Measurements from ENCODE around the gene CHCHD3.
"Not testable (repeated sequence)": the region's sequence is repeated elsewhere in the genome, so short reads cannot be mapped to it uniquely, and the experiment has no call there.

Gene CHCHD3

DNA sequence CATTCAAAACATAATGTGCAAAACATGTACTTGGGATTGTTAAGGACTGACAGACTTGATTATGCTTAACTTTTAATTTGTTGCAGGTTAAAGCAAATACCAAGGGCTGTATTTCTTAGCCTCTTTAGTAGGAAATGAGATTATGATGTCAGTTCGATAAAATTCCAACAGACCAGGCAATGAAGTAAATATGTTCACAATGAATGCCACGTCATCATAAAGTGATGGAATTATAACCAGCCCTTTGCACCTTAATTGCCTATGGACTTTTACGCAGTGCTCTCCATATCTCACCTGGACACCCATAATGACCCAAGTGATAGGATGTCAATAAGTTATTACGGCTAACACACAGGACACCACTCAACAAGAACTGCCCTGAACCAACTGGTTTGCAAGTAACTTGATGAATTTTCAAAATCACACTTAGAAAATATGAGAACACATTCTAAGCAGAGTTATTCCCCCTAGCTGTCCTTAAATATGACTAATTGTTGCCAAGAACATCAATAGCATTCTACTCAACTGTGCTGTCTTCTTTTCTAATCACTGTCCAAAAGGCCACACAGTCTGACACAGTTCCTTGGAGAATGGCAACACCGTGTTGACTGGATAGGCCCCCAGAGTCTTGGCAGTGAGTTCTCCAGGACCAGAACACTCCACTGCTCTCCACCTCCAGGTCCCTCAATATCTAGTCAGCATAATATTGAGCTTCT is 115.0 kb downstream of the CHCHD3 start:
- in situ Hi-C loops (cut with HindIII; ENCODE audit: low sequenced_read_pairs): loop anchor here (25.0 kb wide), 1 partner anchor 95 kb away; no protein-coding TSS in a partner anchor

GRCh38 chr7:132965951-132966350 is 115.9 kb downstream of the CHCHD3 start:
- in situ Hi-C loops (cut with HindIII; ENCODE audit: low sequenced_read_pairs): loop anchor here (25.0 kb wide), 1 partner anchor 96 kb away; no protein-coding TSS in a partner anchor

DNA sequence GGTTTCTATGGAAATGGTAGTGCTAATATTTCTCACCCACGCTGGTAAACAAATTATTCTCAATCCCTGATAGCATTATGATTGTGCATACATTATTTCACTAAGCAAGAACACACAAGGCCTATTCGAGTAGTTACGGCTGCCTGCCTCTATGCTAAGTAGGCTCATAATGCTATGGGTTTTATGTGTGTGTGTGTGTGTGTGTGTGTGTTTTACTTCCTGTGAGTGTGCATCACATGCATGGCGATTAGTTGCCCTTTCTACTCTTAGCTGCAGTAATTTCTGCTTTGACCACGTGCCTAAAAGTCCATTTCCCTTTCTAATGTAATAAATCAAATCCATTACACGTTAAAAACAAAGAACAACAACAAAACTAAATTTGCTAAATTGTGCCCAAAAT is 117.0 kb downstream of the CHCHD3 start:
- in situ Hi-C loops (cut with HindIII; ENCODE audit: low sequenced_read_pairs): loop anchor here (25.0 kb wide), 1 partner anchor 97 kb away; no protein-coding TSS in a partner anchor

GRCh38 chr7:132959891-132960290 is 122.0 kb downstream of the CHCHD3 start:
- in situ Hi-C loops (cut with HindIII; ENCODE audit: low sequenced_read_pairs): loop anchor here (25.0 kb wide), 1 partner anchor 102 kb away; no protein-coding TSS in a partner anchor

DNA sequence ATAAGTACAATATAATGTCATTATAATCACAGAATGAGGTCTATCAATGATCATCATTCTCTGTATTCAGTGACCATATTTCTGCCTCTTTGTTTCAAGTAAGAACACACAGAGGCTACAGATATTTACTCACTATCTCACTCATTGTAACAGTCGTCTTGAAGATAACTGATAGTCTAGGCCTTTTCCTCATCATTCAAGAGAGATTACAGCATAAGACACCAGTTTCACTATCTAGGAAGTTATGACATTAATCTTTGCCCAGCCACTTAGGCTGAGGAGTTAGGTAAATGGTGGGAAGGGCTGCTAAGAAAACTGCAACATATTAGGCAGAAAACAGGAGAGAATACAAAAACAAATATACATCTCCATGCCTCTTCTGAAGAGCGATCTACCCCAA is 125.3 kb downstream of the CHCHD3 start:
- in situ Hi-C loops (cut with HindIII; ENCODE audit: low sequenced_read_pairs): loop anchor here (25.0 kb wide), 1 partner anchor 106 kb away; no protein-coding TSS in a partner anchor

- in situ Hi-C loops (cut with HindIII; ENCODE audit: low sequenced_read_pairs): loop anchor here (25.0 kb wide), 1 partner anchor 109 kb away; no protein-coding TSS in a partner anchor
These were observed 128.4 kb downstream of the CHCHD3 start for GRCh38 chr7:132953468-132953867.

DNA sequence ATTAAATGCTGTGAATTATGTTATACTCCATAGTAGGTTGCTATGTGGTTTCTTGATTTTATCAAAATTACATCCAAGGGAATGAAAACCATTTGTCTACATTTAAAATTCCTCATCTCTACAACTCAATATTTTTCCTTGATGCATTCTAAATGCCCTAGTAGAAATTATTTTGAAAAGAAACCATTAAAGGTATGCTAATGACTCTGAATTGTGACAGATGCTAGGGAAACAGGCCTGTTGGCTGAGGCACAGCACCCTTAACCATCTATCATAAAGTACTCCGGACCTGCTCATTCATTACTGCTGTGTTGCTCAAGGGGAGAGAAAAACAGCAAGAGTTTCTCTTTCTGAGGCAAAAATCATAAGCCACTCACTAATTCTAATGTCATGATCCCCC is 131.2 kb downstream of the CHCHD3 start:
- in situ Hi-C loops (cut with HindIII; ENCODE audit: low sequenced_read_pairs): loop anchor here (25.0 kb wide), 1 partner anchor 112 kb away; no protein-coding TSS in a partner anchor

GRCh38 chr7:132947011-132947410 is 134.9 kb downstream of the CHCHD3 start:
- in situ Hi-C loops (cut with HindIII; ENCODE audit: low sequenced_read_pairs): no loop called here

- in situ Hi-C loops (cut with HindIII; ENCODE audit: low sequenced_read_pairs): no loop called here
These were observed 137.1 kb downstream of the CHCHD3 start for GRCh38 chr7:132944774-132945173.

DNA sequence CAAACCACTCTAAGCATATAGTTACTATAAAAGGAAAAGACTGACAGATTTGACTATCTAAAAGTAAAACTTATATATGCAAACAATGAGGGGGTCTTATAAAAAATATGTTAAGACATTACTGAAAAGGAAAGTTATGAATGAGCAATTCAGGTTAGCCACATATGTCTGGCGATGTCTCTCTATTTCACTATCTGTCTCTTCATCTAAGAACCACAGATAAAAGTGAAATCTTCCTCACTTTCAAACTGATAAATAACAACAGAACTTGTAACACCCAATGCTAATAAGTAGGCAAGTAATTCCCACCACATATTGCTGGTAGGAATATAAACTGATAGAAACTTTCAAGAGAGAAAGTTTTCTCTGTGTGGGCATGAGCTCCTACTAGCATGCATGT is 138.2 kb downstream of the CHCHD3 start:
- in situ Hi-C loops (cut with HindIII; ENCODE audit: low sequenced_read_pairs): no loop called here

GRCh38 chr7:132942701-132943100 is 139.2 kb downstream of the CHCHD3 start:
- in situ Hi-C loops (cut with HindIII; ENCODE audit: low sequenced_read_pairs): no loop called here

DNA sequence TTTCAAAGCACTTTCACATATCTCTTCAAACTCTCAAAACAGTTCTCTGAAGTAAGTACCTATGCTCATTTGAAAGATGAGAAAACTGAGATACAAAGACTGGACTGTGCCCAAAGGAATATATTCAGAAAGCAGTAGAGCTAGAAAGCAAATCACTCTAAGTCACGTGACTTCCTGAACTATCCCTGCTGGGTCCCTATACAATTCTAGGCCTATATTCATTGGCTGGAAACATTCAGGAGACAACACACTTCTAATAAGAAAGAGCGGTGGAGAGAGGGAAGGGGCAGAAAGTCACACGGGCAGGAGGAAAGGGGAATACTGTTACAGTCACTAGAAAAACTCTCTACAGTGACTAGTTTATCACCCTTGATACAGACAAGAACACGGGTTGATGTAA is 140.0 kb downstream of the CHCHD3 start:
- in situ Hi-C loops (cut with HindIII; ENCODE audit: low sequenced_read_pairs): no loop called here

DNA sequence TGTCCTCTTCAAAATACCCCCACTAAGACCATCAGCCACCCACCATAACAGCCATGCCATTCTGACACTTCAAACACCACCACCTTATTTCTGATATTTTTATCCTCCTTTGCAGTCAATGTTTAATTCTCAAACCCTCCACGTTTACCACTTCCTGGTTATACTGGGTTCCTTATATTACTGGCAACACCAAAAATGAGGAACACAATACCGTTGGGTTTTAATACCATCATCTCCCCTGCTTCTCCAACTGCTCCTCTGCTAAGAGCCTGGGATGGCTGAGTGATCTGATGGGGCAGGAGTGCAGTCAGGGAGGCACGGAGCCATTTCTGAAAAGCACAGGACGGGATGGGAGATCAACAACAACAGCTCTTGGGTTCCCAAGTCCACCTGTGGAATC is 140.5 kb downstream of the CHCHD3 start:
- in situ Hi-C loops (cut with HindIII; ENCODE audit: low sequenced_read_pairs): no loop called here

DNA sequence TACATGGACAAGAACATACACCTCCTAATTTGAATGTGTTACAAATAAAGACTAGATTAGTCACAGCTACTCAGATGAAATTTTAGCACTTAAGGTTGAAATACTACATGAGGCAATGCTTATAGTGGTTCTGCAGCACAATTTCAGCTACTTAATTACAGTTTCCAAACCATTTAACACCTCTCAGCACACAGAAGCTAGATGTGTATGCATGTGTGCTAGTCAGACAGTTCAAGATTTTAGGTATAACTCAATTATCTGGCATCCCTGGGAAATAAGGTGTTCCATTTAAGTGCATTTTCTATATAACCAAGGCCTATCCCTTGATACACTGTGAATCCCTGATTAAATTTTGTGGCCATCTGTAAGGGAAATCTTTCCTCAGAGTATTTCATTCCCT is 141.8 kb downstream of the CHCHD3 start:
- in situ Hi-C loops (cut with HindIII; ENCODE audit: low sequenced_read_pairs): no loop called here

DNA sequence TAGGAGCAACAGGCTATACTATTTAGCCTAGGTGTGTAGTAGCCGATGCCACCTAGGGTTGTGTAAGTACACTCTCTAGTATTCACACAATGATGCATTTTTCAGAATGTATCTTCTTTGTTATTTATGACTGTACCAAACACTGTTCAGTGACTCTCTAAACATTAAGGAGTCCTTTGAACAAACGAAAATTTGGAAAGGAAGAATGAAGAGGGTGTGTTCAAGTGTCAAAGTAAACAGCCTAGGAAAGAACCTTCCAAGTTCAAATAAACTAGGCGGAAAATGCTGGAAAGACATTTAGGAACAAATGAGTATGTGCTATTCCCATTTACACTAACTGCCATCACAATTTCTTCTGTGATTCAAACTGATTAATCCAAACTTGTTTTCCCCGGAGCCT is 142.4 kb downstream of the CHCHD3 start:
- in situ Hi-C loops (cut with HindIII; ENCODE audit: low sequenced_read_pairs): no loop called here

DNA sequence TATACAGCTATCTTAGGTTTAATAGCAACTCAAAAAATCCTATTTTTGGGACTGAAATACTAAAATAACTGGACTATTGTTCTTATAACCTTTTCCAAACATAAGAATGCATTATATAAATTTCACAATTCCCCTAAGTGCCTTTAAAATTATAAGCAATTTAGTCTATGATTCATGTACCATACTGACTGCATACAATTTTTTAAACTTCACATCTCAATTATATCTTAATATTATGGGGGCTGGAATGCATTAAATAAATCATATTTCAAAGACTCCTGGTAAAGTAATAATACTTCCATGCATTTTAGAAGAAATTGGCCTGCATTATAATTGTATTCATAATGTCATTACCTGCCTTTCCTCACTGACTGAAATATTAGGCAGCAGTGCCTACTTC is 144.6 kb downstream of the CHCHD3 start:
- in situ Hi-C loops (cut with HindIII; ENCODE audit: low sequenced_read_pairs): no loop called here

- in situ Hi-C loops (cut with HindIII; ENCODE audit: low sequenced_read_pairs): no loop called here
These were observed 146.3 kb downstream of the CHCHD3 start for GRCh38 chr7:132935608-132936007.

DNA sequence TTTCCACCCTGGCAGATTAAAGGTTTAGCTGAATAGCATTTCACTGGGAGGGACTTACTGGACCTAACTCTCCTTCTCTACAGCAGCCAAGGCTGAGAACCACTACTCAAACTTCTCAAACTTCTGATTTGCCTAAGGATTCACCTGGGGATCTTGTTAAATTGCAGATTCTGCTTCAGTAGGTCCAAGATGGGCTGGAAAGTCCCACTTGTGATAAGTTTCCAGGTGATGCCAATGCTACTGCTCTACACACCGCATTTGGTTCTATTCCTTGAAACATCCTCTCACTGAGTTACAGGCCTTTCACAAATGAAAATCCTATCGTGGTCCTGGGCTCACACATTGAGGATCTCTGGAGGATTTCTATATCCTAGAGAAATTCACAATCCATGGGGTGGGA is 147.9 kb downstream of the CHCHD3 start:
- in situ Hi-C loops (cut with HindIII; ENCODE audit: low sequenced_read_pairs): no loop called here

DNA sequence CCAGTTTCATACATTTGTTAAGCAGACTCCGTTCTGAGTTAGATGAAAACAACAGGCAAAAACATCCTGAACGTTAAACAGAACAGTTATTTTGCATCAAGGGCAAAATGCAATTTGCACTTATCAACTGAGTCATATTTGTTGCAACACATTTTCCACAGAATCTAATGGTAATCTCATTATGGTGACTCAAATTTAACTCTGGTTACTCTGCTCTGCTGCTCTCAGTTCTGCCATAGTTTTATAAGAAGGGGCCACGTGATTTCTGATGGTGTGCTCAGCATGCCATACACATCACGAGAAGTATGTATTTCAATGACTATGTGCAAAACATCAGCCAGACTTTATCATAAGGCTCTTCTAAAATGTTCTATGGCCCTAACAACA is 148.8 kb downstream of the CHCHD3 start:
- in situ Hi-C loops (cut with HindIII; ENCODE audit: low sequenced_read_pairs): no loop called here

- in situ Hi-C loops (cut with HindIII; ENCODE audit: low sequenced_read_pairs): no loop called here
These were observed 149.4 kb downstream of the CHCHD3 start for GRCh38 chr7:132932296-132933071.

GRCh38 chr7:132930881-132931280 is 151.0 kb downstream of the CHCHD3 start:
- in situ Hi-C loops (cut with HindIII; ENCODE audit: low sequenced_read_pairs): no loop called here

DNA sequence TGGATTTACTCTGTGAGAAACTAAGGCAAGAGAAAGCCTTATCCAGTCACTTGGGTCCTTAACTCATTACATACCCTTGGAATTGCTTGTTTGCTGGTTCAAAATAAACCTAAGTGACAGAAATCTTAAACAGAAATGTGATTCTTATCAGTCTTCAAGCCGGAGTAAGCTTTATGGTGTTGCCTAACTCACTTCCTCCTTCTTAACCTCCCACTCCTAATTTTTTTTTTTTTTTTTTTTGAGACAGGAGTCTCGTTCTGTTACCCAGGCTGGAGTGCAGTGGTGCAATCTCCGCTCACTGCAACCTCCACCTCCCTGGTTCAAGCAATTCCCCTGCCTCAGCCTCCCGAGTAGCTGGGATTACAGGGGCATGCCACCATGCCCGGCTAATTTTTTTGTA is 151.9 kb downstream of the CHCHD3 start:
- in situ Hi-C loops (cut with HindIII; ENCODE audit: low sequenced_read_pairs): not testable (repeated sequence)
